ENCODE measurements around the gene INSM1.

- TF ChIP-seq, protein P1, sequence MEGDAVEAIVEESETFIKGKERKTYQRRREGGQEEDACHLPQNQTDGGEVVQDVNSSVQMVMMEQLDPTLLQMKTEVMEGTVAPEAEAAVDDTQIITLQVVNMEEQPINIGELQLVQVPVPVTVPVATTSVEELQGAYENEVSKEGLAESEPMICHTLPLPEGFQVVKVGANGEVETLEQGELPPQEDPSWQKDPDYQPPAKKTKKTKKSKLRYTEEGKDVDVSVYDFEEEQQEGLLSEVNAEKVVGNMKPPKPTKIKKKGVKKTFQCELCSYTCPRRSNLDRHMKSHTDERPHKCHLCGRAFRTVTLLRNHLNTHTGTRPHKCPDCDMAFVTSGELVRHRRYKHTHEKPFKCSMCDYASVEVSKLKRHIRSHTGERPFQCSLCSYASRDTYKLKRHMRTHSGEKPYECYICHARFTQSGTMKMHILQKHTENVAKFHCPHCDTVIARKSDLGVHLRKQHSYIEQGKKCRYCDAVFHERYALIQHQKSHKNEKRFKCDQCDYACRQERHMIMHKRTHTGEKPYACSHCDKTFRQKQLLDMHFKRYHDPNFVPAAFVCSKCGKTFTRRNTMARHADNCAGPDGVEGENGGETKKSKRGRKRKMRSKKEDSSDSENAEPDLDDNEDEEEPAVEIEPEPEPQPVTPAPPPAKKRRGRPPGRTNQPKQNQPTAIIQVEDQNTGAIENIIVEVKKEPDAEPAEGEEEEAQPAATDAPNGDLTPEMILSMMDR (IDR thresholded peaks at IDR 0.05): no peak
- TF ChIP-seq POLR2AphosphoS5 (IDR thresholded peaks at IDR 0.05; ENCODE audit: low read depth, low read length): no peak
- TF ChIP-seq SIN3A (IDR thresholded peaks at IDR 0.05; ENCODE audit: borderline replicate concordance, insufficient read depth, low read depth, low read length): no peak
- no peak for TF ChIP-seq TCF7L2 (IDR thresholded peaks at IDR 0.05; ENCODE audit: low read depth, low read length)
- TF ChIP-seq REST (IDR thresholded peaks at IDR 0.05; ENCODE audit: insufficient read depth in 1 of 2, low read depth in 2 of 2, low read length in 1 of 2): no peak
Measured at GRCh38 chr20:20333866-20334265, 34.0 kb upstream of the INSM1 start.
